AG04450 (cell line): Measurements from ENCODE around the gene SV2B. TPM values are rescaled to one million over a fixed set of nuclear protein-coding genes. Genes with fewer than 3 reads are reported as not detected.

Experiments used
- CTCF ChIA-PET: fragments of 300-600, 350-600 bp; formaldehyde crosslinking; extraction: SDS; loops from one replicate; lab custom pipeline; 2022; ENCODE audit warnings: antibody characterized with exemption, inconsistent platforms; lab: Charles Lee
- POLR2A ChIA-PET: fragments of 350-600 bp; formaldehyde crosslinking; extraction: SDS; loops from one replicate; lab custom pipeline; 2021; ENCODE audit warnings: antibody characterized with exemption, inconsistent platforms; lab: Yijun Ruan, JAX
- DNase-seq: peaks from one replicate; pipeline ENCODE4 v3.0.0-alpha.2; 2011; ENCODE audit warnings: low read depth, low spot score
- H3K27ac ChIP-seq: one replicate; pipeline ENCODE4 v1.5.1; 2012; ENCODE audit warnings: low read depth, low read length, control low read depth
- H3K27me3 ChIP-seq: one replicate; pipeline ENCODE4 v1.6.0; 2012; ENCODE audit warnings: low read length; ENCODE audit not compliant: control insufficient read depth, insufficient read depth
- H3K4me3 ChIP-seq: 2 replicates; pipeline ENCODE4 v1.5.1; 2011; ENCODE audit warnings: mild to moderate bottlenecking, low read depth, low read length, control low read depth
- H3K9me3 ChIP-seq: 2 replicates; pipeline ENCODE4 v1.5.1; 2012; ENCODE audit warnings: low read length; ENCODE audit not compliant: control insufficient read depth, insufficient read depth
- polyA plus RNA-seq: library from polyadenylated mRNA; depleted of rRNA; stranded (reverse); fragments of >200 nt; gene quantifications from 2 replicates; pipeline ENCODE4 v1.2.3, GENCODE V29; 2011
- TF ChIP-seq, protein P1 (sequence below): IDR thresholded peaks from 2 replicates; pipeline ENCODE4 v1.5.1; 2011; ENCODE audit warnings: low read depth, low read length, control low read depth, inconsistent platforms

The SV2B gene
- polyA plus RNA-seq, 1 experiment: not detected

DNA sequence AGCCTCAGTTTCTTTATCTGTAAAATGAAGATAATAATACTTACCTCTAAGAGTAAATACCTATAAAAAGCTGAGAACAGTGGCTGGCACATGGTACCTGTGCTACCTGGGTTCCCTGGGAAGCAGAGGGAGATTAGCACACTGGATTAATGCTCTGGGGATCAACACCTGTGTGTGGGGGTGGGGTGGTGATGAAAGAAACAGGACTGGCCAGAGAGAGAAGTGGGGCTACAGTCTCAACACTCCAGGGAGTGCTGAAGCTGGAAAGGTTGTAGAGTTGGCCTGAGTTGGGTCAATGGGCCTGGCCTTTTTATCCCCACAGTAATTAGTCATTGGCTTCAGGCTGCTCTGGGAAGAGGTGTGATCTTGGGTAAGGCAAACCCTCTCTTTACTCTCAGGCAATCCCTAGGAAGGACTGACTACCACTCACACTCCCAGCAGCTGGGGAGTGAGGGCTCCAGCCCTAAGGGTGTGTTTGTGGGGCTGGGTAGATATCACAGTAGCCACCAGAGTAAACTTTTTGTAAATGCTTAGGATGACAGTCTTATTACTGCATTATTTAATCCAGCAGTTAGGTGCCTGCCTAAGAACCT, 102.5 kb downstream of the SV2B start:
- ChIA-PET CTCF (no interaction called here), POLR2A (no interaction called here)
- TF ChIP-seq, protein P1, sequence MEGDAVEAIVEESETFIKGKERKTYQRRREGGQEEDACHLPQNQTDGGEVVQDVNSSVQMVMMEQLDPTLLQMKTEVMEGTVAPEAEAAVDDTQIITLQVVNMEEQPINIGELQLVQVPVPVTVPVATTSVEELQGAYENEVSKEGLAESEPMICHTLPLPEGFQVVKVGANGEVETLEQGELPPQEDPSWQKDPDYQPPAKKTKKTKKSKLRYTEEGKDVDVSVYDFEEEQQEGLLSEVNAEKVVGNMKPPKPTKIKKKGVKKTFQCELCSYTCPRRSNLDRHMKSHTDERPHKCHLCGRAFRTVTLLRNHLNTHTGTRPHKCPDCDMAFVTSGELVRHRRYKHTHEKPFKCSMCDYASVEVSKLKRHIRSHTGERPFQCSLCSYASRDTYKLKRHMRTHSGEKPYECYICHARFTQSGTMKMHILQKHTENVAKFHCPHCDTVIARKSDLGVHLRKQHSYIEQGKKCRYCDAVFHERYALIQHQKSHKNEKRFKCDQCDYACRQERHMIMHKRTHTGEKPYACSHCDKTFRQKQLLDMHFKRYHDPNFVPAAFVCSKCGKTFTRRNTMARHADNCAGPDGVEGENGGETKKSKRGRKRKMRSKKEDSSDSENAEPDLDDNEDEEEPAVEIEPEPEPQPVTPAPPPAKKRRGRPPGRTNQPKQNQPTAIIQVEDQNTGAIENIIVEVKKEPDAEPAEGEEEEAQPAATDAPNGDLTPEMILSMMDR: no peak

DNA sequence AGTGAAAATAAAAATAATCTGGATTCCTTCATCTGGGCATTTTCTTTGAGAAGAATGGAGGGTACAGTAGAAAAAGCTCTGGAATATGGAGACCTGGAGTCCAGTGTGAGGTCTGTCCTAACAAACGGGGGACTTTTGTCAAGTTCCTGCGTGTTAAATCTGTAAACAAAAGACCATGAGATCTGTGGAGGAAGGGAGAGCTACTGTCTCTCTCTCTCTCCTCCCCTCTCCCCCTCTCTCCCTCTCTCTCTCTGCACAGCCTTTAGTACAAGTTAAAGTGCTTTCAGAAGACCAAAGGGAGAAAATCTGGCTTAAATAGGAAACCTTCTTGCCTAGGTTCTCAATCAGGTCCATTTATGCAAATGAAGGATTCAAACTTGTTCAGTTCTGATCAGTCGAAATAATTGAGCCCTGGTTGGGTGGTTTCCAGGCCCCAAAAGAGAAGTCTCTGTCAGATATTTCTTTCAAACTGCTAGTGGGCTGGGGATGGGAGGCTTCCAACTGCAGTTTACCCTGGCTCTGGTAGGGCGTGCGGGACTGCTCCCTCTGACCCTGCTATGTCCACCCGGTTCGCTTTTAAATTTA, 103.7 kb downstream of the SV2B start:
- Histone ChIP-seq H3K4me3 (no peak overlapping the region), H3K27me3 (no peaks in the 10 kb centered on the region), H3K9me3 (no peaks in the 10 kb centered on the region), H3K27ac (no peak overlapping the region)
- DNase-seq: no peak
- ChIA-PET POLR2A (no interaction called here), CTCF (no interaction called here)
- TF ChIP-seq, protein P1: no peak

More for the DNA sequence above, 102.5 kb downstream of the SV2B start:
- H3K4me3 ChIP-seq: no peak overlapping the region
- no peaks in the 10 kb centered on the region for H3K9me3 ChIP-seq
- no peak for DNase-seq
- no peaks in the 10 kb centered on the region for H3K27me3 ChIP-seq
- H3K27ac ChIP-seq: no peak overlapping the region

DNA sequence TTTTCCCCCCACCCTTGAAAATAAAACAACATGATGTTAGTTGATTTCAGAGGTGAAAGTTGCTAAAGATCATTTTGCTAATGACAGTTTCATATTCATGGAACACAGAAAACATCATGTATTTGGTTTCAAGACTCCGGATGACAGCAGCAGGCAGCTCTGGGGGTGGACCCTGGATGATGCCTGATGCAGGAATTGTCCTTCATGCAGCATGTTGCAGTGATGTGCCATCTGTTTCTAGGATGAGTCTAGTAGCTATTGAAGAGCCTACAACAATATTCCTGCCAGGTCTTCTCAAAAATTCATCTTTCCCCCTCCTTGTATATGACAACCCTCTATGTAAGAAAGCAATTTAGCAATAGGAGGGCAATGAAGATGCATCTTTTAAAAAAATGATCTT, 108.3 kb downstream of the SV2B start:
- ChIA-PET CTCF (no interaction called here), POLR2A (no interaction called here)
- H3K4me3 ChIP-seq: no peak overlapping the region
- H3K27ac ChIP-seq: no peak overlapping the region
- peaks cover 2% of the 10 kb centered on the region for H3K27me3 ChIP-seq
- no peak for DNase-seq
- TF ChIP-seq, protein P1: no peak
- H3K9me3 ChIP-seq: no peaks in the 10 kb centered on the region

DNA sequence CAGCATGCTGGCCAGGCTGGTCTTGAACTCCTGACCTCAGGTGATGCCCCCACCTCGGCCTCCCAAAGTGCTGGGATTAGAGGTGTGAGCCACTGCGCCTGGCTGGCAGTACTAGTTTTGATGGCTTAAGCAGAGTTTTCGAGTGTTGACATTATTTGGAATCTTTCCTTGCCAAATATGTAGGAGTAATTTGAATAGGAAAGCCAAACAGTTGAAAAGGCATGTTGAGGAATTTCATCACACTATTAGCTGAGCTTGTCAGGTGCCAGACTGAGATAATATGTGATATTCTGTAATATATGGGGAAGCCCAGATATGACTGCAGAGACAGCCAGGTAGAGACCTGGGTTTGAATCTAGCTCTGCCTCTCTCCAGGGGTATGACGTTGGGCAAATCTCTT, 109.3 kb downstream of the SV2B start:
- Histone ChIP-seq H3K27me3 (peaks cover 2% of the 10 kb centered on the region), H3K4me3 (no peak overlapping the region), H3K27ac (no peak overlapping the region), H3K9me3 (no peaks in the 10 kb centered on the region)
- ChIA-PET CTCF (no interaction called here), POLR2A (no interaction called here)
- DNase-seq: no peak
- TF ChIP-seq, protein P1: no peak

DNA sequence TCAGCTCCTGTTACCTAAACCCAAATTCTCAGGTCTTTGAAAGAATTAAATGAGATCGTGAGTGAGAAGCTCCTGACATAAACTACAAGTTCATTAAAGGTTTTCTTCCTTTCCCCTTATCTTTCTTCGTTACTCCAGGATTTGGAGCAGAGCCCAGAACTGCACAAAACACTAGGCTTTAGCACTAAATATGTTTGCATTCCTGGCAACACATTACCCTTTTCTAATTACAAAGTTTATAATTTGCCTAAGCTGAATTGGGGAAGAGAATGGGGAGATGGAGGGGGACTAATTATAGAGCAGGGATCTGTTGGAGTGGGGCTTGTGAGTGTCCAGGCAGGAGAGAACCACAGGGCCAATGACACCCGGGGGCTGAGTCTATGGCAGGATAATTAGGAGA, 109.7 kb downstream of the SV2B start:
- Histone ChIP-seq H3K27ac (no peak overlapping the region), H3K9me3 (no peaks in the 10 kb centered on the region), H3K27me3 (peaks cover 2% of the 10 kb centered on the region), H3K4me3 (no peak overlapping the region)
- POLR2A ChIA-PET: no interaction called here
- DNase-seq: no peak
- CTCF ChIA-PET: no interaction called here
- TF ChIP-seq, protein P1: no peak
